NCI-H187 (cell line): Measurements from ENCODE around the gene GLG1.
"Not testable (repeated sequence)": the region's sequence is repeated elsewhere in the genome, so short reads cannot be mapped to it uniquely, and the experiment has no call there.

ENCODE experiments used
- DNase-seq, 2 experiments: peaks; one replicate each; lab custom pipeline; 2025; lab: John Stamatoyannopoulos, UW

GLG1 gene

GRCh38 chr16:74443624-74444346 is 163.1 kb downstream of the GLG1 start:
- not testable (repeated sequence) for DNase-seq

DNA sequence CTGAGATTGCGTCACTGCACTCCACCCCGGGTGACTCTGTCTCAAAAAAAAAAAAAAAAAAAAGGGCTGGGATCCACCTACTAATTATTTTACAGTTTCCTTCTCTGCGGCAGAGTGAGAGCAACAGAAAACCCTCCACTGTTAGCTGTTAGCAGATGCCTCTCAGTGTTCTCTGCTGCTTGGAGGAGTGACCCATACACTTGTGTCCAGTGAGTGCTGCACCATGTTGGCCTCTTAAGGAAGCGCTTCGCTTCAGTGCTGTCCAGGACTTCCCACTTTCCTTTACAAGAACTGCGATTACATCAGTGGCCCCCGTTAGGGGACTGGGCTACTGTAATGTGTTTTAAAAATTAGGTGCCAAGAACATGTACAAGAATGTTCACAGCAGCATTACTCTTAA is 167.2 kb downstream of the GLG1 start:
- no peak for DNase-seq

- no peak for DNase-seq
Observed at GRCh38 chr16:74438492-74438979, 168.4 kb downstream of the GLG1 start.

- DNase-seq, result no peak
Observed at GRCh38 chr16:74431516-74431915, 175.4 kb downstream of the GLG1 start.

GRCh38 chr16:74430036-74430712 is 176.7 kb downstream of the GLG1 start:
- not testable (repeated sequence) for DNase-seq

DNA sequence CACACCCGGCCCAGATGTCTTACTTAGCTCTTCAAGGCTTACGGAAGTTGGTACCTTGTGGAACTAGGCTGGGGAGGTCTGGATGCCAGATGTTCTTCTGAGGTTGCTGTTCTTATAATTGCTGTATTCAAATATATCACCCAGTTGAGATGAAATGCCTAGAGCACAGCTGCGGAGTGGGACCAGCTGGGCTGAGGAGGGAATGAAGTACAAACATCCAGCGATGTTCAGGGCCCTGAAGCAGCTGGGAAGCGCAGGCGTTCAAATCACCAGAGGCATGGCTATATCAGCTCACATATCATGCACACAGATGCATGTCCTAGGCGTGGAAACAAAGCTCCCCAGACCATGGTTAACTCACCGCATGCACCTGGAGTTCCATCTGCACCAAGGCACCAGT is 178.4 kb downstream of the GLG1 start:
- DNase-seq, result not testable (repeated sequence)

DNA sequence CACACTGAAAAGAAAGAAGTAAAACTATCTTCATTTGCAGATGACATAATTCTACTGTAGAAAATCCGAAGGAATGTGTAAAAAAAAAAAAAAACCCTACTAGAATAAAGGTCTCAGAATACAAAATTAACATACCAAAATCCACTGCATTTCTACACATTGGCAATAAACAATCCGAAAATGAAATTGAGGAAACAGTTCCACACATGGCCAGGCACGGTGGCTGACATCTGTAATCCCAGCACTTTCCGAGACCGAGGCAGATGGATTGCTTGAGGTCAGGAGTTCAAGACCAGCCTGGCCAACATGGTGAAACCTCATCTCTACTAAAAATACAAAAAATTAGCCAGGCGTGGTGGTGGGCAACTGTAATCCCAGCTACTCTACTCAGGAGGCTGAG is 181.2 kb downstream of the GLG1 start:
- DNase-seq, result not testable (repeated sequence)

- not testable (repeated sequence) for DNase-seq
Observed at GRCh38 chr16:74423721-74424120, 183.2 kb downstream of the GLG1 start.

GRCh38 chr16:74422086-74422485 is 184.8 kb downstream of the GLG1 start:
- not testable (repeated sequence) for DNase-seq

- DNase-seq, result not testable (repeated sequence)
Observed at GRCh38 chr16:74421482-74421785, 185.5 kb downstream of the GLG1 start.

GRCh38 chr16:74420612-74421481 is 186.1 kb downstream of the GLG1 start, which contains the start of gene CLEC18B:
CLEC18B (minus strand) TSS chr16:74421478; CDS start chr16:74421270, 208 bp downstream.
- not testable (repeated sequence) for DNase-seq

GRCh38 chr16:74419811-74420210 is 187.1 kb downstream of the GLG1 start:
- not testable (repeated sequence) for DNase-seq

- not testable (repeated sequence) for DNase-seq
Observed at GRCh38 chr16:74417897-74418296, 189.0 kb downstream of the GLG1 start.

DNA sequence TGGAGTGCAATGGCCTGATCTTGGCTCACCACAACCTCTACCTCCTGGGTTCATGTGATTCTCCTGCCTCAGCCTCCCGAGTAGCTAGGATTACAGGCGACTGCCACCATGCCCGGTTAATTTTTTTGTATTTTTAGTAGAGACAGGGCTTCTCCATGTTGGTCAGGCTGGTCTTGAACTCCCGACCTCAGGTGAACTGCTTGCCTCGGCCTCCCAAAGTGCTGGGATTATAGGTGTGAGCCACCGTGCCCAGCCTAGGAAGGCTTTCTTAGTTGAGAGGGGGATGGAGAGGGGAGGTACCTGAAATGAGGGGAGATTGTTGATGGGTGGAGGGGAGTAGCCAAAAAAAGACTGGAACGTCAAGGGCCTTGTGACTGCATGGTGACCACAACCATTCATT is 193.0 kb downstream of the GLG1 start:
- DNase-seq, result not testable (repeated sequence)

- DNase-seq, result not testable (repeated sequence)
Observed at GRCh38 chr16:74413485-74413884, 193.4 kb downstream of the GLG1 start.

DNA sequence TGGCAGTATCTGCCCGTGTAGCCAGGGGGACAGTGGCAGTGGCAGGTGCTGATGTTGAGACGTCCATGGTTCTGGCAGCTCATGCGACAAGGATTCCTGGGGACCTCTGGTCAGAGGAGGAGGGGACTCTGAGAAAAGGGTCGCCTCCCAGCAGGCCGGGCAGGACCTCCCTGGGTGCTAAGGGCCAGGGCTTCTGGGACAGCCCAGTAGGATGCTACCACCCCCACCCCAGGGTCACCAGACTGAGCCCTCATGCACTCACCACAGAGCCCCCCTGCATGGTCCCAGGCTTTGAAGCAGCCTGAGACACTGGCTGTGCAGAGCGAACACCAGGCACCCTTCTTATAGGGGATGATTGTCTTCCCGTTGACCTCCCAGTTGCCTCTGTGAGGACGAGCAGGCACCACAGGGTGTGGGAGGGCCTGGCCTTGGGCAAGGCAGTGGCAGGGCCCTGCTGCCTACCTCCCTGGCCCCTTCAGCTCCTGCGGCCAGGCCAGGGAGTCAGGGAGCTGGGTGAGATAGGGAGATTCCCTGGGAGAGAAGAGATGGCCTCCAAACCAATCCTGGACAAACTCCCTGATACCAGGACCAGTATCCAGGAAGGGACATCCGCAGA is 194.0 kb downstream of the GLG1 start:
- not testable (repeated sequence) for DNase-seq

GRCh38 chr16:74412138-74412774 is 194.7 kb downstream of the GLG1 start:
- DNase-seq, result not testable (repeated sequence)

GRCh38 chr16:74410981-74411380 is 195.9 kb downstream of the GLG1 start:
- DNase-seq, result not testable (repeated sequence)

DNA sequence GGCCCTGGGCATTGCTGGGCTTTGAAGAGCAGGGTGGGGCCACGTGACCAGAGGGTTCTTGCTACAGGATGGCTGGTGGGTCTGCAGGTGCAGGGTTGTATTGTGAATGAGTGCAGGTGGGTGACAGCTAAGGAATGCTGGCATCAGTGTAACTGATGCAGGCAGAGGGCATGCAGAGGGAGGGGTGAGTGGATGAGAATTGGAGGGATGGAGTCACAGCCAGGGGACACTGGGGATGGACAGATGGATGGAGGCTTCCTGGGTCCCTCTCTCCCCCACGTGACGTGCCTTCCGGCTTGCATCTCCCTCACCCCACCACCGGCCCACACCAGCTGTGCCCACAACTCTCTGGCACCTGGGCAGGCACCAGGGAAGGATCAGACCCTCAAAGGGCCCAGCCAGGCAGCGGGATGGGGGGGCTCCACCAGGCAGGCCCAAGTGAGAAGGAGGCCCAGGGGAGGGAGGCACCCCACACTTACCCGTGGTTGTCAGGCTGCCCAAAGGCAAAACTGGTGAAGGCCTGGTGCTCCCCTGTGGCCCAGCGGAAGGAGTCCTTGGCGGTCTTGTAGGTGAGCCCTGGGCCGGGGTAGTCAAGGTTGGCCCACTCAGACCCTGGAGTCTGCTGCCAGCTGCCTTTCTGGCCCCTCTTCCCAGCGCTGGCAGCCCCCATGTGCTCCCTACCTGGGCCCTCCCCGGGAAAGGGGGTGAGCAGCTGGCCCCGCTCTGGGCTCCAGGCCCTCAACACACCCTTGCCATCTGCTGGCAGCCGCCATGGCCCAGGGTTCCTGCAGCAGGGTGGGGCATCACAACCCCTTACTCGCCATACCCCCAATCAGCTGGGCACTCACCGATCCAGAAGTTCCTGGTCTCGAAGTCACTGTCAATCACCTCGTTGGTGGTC is 196.6 kb downstream of the GLG1 start:
- not testable (repeated sequence) for DNase-seq
